Activated CD4-positive, CD25-positive, alpha-beta regulatory T cell (primary cell): ENCODE data around the gene TMEM131L.

Experiments used
- DNase-seq, 4 experiments: peaks; one replicate each; lab custom pipeline; 2025; lab: John Stamatoyannopoulos, UW

Gene TMEM131L

DNA sequence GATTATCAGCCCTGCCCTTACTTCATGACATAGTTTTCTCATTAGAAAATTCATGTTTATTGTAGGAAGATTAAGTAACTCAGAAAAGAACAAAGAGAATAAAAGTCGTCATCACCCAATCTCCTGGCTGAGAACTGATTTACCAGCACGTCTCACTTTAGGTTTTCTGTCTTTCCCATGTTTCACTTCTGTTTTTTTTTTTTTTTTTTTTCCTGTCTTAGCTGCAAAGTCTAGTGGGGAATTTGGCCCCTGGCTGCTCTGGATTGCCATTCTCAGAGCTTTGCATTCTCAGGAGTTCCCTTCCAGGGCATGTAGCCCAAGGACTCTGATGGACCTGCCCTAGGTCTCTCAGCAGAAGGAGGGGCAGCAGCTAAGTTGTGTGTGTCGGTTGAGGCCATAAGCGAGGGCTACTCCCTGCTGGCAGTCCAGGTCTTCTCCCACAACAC lies 57.8 kb downstream of the TMEM131L start:
- DNase-seq, result no peak

DNA sequence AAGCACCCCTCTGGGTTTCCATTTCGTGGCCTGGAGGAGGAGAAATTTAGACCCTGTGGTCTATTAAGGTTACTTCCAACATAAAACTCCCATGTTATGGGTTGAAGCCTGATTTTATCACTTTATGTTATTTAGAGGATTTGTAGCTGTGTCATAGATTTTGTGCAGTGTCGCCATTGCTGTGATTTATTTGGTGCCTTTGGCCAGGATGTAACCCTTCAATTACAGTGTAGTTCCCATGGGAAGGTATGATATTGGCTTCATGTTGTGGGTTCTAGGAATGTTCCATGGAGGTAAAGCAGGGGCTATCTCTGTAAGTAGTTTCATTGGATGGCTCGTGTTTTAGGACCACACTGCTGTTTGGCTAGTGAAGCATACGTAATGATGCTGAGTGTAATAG lies 58.5 kb downstream of the TMEM131L start:
- DNase-seq, result no peak

DNA sequence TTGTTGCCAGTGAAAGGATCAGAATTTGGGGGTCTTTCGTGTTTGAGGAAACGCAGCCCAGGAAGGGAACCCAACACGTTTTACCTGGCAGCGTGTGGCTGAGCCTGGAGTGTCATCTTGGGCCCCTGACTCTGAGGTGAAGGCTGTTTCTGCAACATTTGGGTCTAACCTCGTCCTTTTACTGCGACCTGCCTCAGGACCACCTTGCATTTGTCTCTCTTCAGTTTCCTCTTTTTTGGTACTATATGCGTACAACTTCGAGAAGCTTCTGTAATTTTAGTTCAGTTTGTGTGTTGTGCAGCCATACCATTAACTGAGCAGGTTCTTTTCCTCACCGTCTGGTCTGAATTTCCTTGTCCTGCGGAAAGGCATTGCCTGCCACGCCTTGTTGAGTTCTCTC lies 61.5 kb downstream of the TMEM131L start:
- no peak for DNase-seq

- DNase-seq, result no peak
Observed at GRCh38 chr4:153528705-153529485, 62.7 kb downstream of the TMEM131L start.

- DNase-seq, result no peak
Observed at GRCh38 chr4:153529646-153530045, 63.5 kb downstream of the TMEM131L start.

GRCh38 chr4:153530284-153530999 lies 64.3 kb downstream of the TMEM131L start:
- DNase-seq, result no peak

DNA sequence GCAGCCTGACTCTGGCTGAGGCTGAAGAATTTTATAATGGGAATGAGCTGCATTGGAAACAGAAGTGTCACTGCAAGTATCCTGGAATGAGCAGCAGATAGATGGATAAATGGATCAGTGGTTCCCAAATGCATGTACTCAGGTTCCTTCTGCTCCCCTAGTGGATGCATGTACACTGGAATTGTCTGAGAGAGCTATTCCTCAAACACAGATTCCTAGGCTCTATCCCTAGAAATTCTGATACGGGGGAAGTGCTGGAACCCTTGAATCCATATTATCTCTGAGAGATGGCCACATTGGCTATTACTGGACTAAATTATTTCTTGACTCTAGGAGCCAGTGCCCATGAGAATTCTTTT lies 64.8 kb downstream of the TMEM131L start:
- no peak for DNase-seq

GRCh38 chr4:153531976-153532626 lies 65.9 kb downstream of the TMEM131L start:
- no peak for DNase-seq

DNA sequence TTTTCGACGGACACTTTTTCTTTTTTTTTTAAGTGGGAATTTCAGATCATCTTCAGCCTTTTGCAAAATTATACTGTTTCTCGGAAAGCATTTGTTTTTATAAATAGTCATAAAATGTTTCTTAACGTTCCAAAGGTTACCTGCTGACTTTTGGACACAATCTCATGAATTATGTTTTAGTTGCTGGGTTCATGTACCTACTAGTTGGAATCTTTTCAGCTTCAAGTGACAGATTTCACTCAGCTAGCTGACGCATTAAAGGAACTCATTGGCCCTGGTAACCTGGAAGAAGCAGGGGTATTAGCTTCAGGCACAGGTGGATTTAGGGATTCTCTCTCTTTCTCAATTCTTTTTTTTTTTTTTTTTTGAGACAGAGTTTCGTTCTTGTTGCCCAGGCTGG lies 66.5 kb downstream of the TMEM131L start:
- no peak for DNase-seq

DNA sequence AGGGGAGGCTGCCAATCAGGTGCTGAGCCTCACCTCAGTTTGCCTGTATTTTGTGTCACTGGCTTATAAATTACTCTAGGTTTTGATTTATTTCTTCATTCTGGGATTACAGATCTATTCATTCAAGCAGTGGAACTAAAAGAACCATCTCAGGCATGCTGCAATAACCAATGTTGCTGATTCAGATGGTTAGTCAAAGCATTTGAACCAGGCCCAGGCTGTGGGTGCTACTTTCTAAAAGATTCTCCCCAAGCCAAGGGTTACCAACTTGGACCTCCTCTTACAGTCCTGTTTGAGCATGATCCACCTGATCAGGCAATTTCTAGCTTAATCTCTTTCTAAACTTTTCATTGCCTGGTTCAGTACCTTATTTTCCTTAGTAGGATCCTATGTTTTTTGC lies 67.2 kb downstream of the TMEM131L start:
- no peak for DNase-seq

GRCh38 chr4:153534792-153535629 lies 68.9 kb downstream of the TMEM131L start:
- no peak for DNase-seq

DNA sequence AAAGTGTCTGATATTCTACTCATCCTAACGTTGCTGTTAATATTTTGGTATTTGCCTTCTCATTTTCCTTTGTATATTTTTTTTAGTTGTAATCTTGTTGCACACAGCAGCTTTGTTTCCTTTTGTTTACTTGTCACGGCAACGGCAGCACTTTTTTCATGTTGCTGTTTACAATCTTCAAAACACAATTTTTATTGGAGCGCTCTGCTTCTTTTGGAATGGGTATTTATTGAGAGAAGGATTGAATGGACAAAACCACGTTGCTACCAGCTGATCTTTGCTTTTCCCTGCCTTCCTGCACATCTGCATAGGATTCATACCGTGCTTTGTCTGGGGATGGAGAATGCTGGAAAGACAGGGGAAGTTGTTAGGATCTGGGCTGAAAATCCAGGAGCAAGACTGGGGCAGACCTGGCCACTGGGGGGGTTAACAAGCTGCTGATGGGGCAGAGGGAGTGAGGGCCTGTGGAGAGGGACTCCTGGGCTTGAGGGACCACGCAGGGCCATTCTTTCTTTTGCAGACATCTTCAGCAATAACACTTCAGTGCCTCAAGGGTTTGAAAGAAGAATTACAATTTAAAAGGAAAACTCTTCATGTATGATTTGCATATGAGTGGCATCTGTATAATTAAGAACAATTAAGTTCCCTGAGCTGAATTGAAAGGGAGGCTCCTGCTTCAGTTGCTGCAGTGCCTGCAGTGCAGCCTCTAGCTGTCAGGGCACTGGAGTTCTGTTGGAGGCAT lies 69.8 kb downstream of the TMEM131L start:
- no peak for DNase-seq

- no peak for DNase-seq
Observed at GRCh38 chr4:153537493-153537960, 71.4 kb downstream of the TMEM131L start.

GRCh38 chr4:153538487-153539357 lies 72.6 kb downstream of the TMEM131L start:
- no peak for DNase-seq

DNA sequence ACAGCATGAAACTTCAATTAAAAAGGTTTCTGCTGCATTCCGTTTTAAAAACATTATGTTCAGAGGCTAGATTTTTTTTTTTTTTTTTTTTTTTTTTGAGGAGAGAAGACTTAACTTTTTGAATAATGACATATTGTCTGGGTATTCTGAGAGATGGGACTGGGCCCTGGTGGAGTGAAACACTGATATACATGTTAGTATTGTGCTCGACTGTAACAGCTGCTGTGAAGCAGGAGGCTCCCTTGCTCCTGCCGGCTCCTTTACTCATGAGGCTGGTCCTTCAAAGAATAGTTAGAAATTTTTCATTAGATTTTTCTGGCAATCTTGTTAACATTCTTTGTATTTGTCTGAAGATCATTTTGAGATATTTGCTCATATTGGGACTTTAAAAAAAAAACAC lies 73.3 kb downstream of the TMEM131L start:
- no peak for DNase-seq

DNA sequence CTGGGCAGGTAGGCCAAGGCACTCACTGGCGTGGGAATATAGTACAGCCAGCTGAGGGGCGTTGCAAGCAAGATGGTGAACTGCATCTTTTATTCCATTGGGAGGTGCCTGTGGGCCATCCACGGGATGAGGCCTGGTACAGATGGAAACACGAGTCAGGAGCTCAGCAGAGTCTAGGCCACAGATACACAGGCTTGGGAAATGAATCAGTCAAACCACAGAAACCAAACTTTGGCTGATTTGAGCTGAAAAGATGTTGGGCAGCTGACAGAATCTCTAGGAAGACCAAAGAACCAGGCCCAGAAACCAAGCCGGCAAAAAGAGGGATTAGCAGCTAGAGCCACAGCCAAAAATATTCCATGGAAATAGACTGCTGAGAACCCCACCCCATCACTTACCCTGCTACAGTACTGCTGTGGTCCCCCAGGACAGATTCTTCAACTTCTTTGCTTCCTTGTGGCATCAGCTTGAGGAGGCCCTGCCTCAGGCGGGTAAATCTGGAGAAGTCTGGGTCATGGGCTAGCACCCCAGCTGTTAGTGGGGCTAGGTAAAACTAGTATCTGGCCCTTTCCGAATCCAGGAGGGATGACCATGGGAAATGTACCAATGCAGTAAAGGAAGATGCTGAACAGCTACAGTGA lies 75.4 kb downstream of the TMEM131L start:
- no peak for DNase-seq

DNA sequence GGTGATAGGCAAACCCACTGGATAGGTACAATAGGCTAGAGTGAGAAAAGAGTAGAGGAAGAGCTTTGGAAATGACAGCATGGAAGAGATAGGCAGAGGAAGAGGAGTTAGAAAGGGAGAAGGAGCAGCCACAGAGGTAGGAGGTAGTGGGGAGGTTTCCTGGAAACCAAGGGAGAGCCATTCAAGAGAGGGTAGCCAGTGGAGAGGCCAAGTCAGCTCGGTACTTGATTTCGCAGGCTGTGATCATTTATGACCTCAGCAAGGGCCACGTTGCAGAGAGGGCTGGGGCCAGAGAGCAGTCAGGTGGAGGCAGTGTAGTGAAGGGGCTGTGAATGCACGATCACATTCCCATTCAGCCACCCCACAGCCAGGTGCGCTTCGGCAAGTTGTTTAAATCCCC lies 76.0 kb downstream of the TMEM131L start:
- DNase-seq, result no peak

DNA sequence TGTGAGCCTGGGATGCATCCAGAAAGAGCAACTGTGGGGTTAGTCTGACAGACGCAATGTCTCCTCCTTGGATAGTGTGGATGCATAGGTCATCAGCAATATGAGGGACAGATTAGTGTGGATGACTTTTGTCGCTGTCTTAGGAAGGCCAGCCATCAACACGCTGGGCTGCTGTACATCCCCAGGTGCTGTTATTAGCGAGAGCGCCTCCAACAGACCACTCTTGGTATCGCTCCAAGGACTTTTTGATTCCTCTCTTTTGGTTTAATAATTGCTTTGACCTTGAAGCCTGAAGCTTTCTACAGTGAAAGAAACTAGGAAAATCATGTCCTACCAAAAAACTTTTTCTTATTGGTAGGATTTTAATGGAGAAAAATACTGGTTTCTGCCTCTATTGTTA lies 76.7 kb downstream of the TMEM131L start:
- no peak for DNase-seq

DNA sequence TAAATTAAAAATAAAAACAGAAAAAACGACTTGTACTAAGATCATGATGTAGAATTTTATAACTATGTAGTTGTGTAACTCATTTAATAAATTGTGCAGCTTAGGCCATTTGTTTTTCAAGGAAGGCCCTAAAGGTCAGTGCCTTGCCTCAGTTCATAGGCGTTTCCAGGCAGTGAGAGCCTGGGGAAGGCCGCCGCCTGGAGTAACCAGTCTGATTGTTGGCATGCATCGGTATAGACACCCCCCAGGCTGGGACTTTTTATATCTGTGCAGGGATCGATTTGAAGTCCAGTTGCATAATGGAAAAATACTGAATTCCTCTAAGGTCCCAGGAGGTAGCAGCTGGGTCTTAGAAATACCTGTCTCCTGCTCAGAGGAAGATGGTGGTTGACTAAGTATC lies 77.2 kb downstream of the TMEM131L start:
- no peak for DNase-seq

DNA sequence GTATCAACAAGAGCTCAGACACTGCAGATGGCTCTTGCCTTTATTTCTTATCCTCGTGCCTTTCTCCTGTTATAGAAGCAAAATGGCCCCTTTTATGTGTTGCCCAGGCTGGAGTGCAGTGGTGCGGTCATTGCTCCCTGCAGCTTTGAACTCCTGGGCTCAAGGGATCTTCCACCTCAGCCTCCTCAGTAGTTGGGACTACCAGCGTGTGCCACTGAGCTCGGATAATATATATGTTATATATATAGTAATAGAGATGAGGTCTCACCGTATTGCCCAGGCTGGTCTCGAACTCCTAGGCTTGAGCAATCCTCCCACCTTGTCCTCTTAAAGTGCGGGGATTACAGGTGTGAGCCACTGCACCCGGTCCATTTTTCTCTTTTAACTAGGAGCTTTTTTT lies 79.7 kb downstream of the TMEM131L start:
- DNase-seq, result no peak
